HG03439 (cell line): ENCODE results near the gene PRR36.

Experiments
- ATAC-seq: cut with Tn5 transposase; IDR thresholded peaks from one replicate; pipeline ENCODE4 v1.9.1; 2021; ENCODE audit warnings: mild to moderate bottlenecking, moderate library complexity; ENCODE audit not compliant: unreplicated experiment

Gene PRR36

GRCh38 chr19:7823686-7824301 is 50.4 kb downstream of the PRR36 start:
- ATAC-seq: no peak

GRCh38 chr19:7822910-7823515 is 51.2 kb downstream of the PRR36 start:
- ATAC-seq: no peak

GRCh38 chr19:7820588-7820987 is 53.6 kb downstream of the PRR36 start:
- no peak for ATAC-seq

- ATAC-seq: no peak
These were observed 54.9 kb downstream of the PRR36 start for GRCh38 chr19:7819337-7819736.

- no peak for ATAC-seq
These were observed 55.4 kb downstream of the PRR36 start for GRCh38 chr19:7818806-7819205.
